Uterus (tissue), 2 donors: ENCODE data around the gene CDH24.

Experiments
- POLR2A ChIP-seq, 2 donors: fragments of 450-650 bp; IDR thresholded peaks; one replicate each; pipeline ENCODE4 v1.6.1; 2016; ENCODE audit warnings: antibody characterized with exemption in 2 of 2, mild to moderate bottlenecking in 1 of 2, moderate library complexity in 1 of 2
- TF ChIP-seq, protein P1 (sequence below), 4 experiments: fragments of 200-600 bp in 2 of 4; fragments of 450-650 bp in 2 of 4; sonication (generic) in 2 of 4; IDR thresholded peaks; one replicate each; pipeline ENCODE4 v1.5.1; 2016 to 2019; ENCODE audit warnings: antibody characterized with exemption in 4 of 4, mild to moderate bottlenecking in 2 of 4, moderate library complexity in 1 of 4

DNA sequence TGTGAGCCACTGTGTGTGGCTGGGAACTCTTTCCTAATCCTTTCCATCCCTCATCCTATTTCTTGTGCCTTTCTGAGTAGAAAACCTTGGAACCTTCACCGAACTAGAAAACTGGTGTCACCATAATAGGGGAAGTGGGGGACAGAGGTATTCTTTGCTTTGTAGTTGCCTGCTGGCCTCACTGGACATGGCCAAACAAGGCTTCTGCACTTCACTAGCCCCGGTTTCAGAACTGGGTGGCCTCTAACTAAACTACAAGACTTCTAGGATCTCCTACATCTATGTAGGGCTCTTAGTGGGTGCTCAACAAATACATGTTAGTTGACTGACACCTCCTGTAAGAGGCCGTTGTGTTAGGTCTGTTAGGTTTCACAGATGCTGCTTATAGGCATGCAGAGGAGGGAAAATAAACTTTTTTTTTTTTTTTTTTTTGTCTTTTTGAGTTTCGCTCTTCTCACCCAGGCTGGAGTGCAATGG is 48.1 kb upstream of the CDH24 start:
- TF ChIP-seq, protein P1, sequence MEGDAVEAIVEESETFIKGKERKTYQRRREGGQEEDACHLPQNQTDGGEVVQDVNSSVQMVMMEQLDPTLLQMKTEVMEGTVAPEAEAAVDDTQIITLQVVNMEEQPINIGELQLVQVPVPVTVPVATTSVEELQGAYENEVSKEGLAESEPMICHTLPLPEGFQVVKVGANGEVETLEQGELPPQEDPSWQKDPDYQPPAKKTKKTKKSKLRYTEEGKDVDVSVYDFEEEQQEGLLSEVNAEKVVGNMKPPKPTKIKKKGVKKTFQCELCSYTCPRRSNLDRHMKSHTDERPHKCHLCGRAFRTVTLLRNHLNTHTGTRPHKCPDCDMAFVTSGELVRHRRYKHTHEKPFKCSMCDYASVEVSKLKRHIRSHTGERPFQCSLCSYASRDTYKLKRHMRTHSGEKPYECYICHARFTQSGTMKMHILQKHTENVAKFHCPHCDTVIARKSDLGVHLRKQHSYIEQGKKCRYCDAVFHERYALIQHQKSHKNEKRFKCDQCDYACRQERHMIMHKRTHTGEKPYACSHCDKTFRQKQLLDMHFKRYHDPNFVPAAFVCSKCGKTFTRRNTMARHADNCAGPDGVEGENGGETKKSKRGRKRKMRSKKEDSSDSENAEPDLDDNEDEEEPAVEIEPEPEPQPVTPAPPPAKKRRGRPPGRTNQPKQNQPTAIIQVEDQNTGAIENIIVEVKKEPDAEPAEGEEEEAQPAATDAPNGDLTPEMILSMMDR (IDR thresholded peaks at IDR 0.05) = no peak
- no peak for TF ChIP-seq POLR2A (IDR thresholded peaks at IDR 0.05)
